ENCODE results near the gene GDPD5.

GDPD5 gene

DNA sequence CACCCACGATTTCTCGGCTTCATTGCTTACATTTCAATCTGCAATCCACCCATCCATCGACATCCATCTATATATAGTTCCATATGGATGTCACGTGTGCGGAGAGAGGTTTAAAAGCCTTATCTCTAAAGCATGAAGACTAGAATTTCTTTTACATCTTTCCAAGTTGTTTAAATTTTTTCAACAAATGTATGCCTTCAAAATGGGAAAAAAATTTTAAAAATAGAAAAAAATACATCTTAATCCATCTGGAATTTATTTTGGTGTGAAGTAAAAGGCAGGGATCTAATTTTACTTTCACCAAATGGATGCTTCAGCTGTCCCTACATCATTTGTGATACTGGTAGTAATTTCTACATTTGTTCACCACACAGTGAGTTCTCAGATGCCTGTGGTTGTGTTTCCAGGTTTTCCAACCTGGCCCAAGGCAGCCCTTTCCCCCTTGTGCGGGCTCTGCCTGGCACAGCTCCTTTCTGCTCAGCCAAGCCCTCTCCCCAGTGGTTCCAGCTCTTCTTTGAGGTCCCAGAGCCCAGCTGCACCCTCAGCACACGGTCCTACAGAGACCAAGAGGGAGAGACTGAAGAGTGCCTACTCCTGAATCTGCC is 55.2 kb downstream of the GDPD5 start:
- H3K4me2 ChIP-seq (ENCODE audit: low read length), result no peak overlapping the region
- H3K9me3 ChIP-seq (ENCODE audit: control insufficient read depth, insufficient read depth, low read length), result no peaks in the 10 kb centered on the region
- H4K20me1 ChIP-seq (ENCODE audit: control insufficient read depth, insufficient read depth, low read depth, low read length), result no peaks in the 10 kb centered on the region
- peaks cover 9% of the 10 kb centered on the region; the same call in 1 of the 2 replicates for H3K27me3 ChIP-seq (ENCODE audit: control insufficient read depth, low read length)
- no peaks in the 10 kb centered on the region for H3F3A ChIP-seq (ENCODE audit: control insufficient read depth, insufficient read depth)
- H3K79me2 ChIP-seq (ENCODE audit: control insufficient read depth, low read length), result no peaks in the 10 kb centered on the region
- peaks cover 19% of the 10 kb centered on the region for H3K4me1 ChIP-seq (ENCODE audit: control insufficient read depth, low read length)
- H3K27ac ChIP-seq (ENCODE audit: low read depth, low read length), result no peak overlapping the region
- no peak for TF ChIP-seq EZH2phosphoT487 (IDR thresholded peaks at IDR 0.05; ENCODE audit: borderline replicate concordance, low read length)
- TF ChIP-seq CTCF (IDR thresholded peaks at IDR 0.05; ENCODE audit: low read depth, low read length, poor library complexity, severe bottlenecking), result no peak
- H3K4me3 ChIP-seq (ENCODE audit: low read length), result no peak overlapping the region
- H3K9me2 ChIP-seq (replicated peaks; ENCODE audit: control insufficient read depth, low read length), result no peaks in the 10 kb centered on the region
- no peaks in the 10 kb centered on the region for H3K36me3 ChIP-seq (ENCODE audit: control insufficient read depth, low read length)

GRCh38 chr11:75469785-75470405 is 55.8 kb downstream of the GDPD5 start:
- Histone ChIP-seq H3K4me2 (ENCODE audit: low read length) (no peak overlapping the region), H3K4me3 (ENCODE audit: low read length) (no peak overlapping the region), H3K36me3 (ENCODE audit: control insufficient read depth, low read length) (no peaks in the 10 kb centered on the region), H3K9me2 (replicated peaks; ENCODE audit: control insufficient read depth, low read length) (no peaks in the 10 kb centered on the region), H3K9me3 (ENCODE audit: control insufficient read depth, insufficient read depth, low read length) (no peaks in the 10 kb centered on the region), H3K27me3 (ENCODE audit: control insufficient read depth, low read length) (peaks cover 9% of the 10 kb centered on the region; the same call in 1 of the 2 replicates), H3K79me2 (ENCODE audit: control insufficient read depth, low read length) (no peaks in the 10 kb centered on the region), H4K20me1 (ENCODE audit: control insufficient read depth, insufficient read depth, low read depth, low read length) (no peaks in the 10 kb centered on the region), H3F3A (ENCODE audit: control insufficient read depth, insufficient read depth) (no peaks in the 10 kb centered on the region), H3K27ac (ENCODE audit: low read depth, low read length) (no peak overlapping the region), H3K4me1 (ENCODE audit: control insufficient read depth, low read length) (peaks cover 12% of the 10 kb centered on the region)
- TF ChIP-seq EZH2phosphoT487 (IDR thresholded peaks at IDR 0.05; ENCODE audit: borderline replicate concordance, low read length), result no peak
- no peak for TF ChIP-seq CTCF (IDR thresholded peaks at IDR 0.05; ENCODE audit: low read depth, low read length, poor library complexity, severe bottlenecking)

DNA sequence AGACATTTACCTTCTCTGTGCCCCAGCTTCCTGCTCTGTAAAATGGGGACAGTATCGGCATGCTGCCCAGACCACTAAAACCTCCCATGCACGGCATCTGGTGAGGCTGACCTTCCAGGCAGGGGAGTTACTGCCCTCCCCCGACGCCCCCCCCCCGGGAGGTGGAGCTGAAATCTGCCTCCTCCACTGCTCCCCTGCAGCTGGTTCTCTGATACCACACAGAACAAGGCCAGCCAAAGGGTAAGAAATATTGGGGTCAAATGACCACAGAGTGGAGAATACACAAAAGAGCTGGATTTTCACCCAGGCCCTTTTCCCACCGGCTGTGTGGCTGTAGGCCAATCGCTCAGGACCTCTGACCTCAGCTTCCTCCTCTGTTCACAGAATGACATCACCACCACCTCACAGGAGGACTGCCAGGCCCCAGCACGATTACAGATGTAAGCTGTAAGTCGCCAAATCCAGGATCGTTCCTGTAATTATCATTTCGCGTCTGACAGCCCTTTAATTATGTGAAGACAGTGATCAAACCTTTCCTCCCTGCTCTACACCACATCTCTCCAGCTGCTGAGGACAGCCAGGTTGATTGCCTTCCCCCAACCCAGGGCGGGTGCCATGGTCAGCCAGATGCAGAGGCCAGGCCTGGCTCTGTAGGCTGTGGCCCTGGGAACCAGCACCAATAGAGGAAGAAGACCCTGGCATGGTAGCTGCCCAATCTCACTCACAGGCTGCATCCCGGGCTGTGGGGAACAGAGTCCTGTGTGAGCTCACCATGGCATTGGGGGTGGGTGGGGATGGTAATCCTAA is 57.0 kb downstream of the GDPD5 start:
- TF ChIP-seq CTCF (IDR thresholded peaks at IDR 0.05; ENCODE audit: low read depth, low read length, poor library complexity, severe bottlenecking), result no peak
- no peak for TF ChIP-seq EZH2phosphoT487 (IDR thresholded peaks at IDR 0.05; ENCODE audit: borderline replicate concordance, low read length)
- H3K4me3 ChIP-seq (ENCODE audit: low read length), result no peak overlapping the region
- no peaks in the 10 kb centered on the region for H4K20me1 ChIP-seq (ENCODE audit: control insufficient read depth, insufficient read depth, low read depth, low read length)
- H3K9me3 ChIP-seq (ENCODE audit: control insufficient read depth, insufficient read depth, low read length), result no peaks in the 10 kb centered on the region
- H3K4me2 ChIP-seq (ENCODE audit: low read length), result no peak overlapping the region
- peaks cover 9% of the 10 kb centered on the region; the same call in 1 of the 2 replicates for H3K27me3 ChIP-seq (ENCODE audit: control insufficient read depth, low read length)
- no peaks in the 10 kb centered on the region for H3F3A ChIP-seq (ENCODE audit: control insufficient read depth, insufficient read depth)
- no peaks in the 10 kb centered on the region for H3K9me2 ChIP-seq (replicated peaks; ENCODE audit: control insufficient read depth, low read length)
- H3K79me2 ChIP-seq (ENCODE audit: control insufficient read depth, low read length), result no peaks in the 10 kb centered on the region
- no peaks in the 10 kb centered on the region for H3K36me3 ChIP-seq (ENCODE audit: control insufficient read depth, low read length)
- peaks cover under 1% of the 10 kb centered on the region for H3K4me1 ChIP-seq (ENCODE audit: control insufficient read depth, low read length)
- no peak overlapping the region for H3K27ac ChIP-seq (ENCODE audit: low read depth, low read length)

Measured in DOHH2 (cell line).